HG02884 (cell line): Measurements from ENCODE around the gene HOXD12.

Experiments
- ATAC-seq: cut with Tn5 transposase; IDR thresholded peaks from one replicate; pipeline ENCODE4 v1.9.1; 2021; ENCODE audit warnings: mild to moderate bottlenecking, moderate library complexity; ENCODE audit not compliant: unreplicated experiment

The HOXD12 gene

GRCh38 chr2:176105078-176105729, 5.6 kb downstream of the HOXD12 start:
- ATAC-seq: no peak

- no peak for ATAC-seq
Measured at GRCh38 chr2:176105730-176106580, 6.4 kb downstream of the HOXD12 start.

- ATAC-seq: no peak
Measured at GRCh38 chr2:176106581-176107539, 7.3 kb downstream of the HOXD12 start, which contains the start of gene HOXD11. HOXD11 (plus strand) TSS chr2:176107280; CDS start chr2:176107356, 76 bp downstream.

GRCh38 chr2:176107731-176108181, 8.2 kb downstream of the HOXD12 start:
- no peak for ATAC-seq

GRCh38 chr2:176109192-176109901, 9.8 kb downstream of the HOXD12 start:
- ATAC-seq: no peak

GRCh38 chr2:176109946-176110345, 10.4 kb downstream of the HOXD12 start:
- ATAC-seq: no peak

GRCh38 chr2:176110415-176111308, 11.1 kb downstream of the HOXD12 start:
- ATAC-seq: no peak

GRCh38 chr2:176111309-176111663, 11.7 kb downstream of the HOXD12 start:
- no peak for ATAC-seq

- no peak for ATAC-seq
Measured at GRCh38 chr2:176111846-176112374, 12.3 kb downstream of the HOXD12 start.

- ATAC-seq: no peak
Measured at GRCh38 chr2:176112375-176113302, 13.0 kb downstream of the HOXD12 start.

- ATAC-seq: no peak
Measured at GRCh38 chr2:176114120-176114929, 14.7 kb downstream of the HOXD12 start.

GRCh38 chr2:176114930-176115625, 15.5 kb downstream of the HOXD12 start:
- ATAC-seq: no peak

GRCh38 chr2:176115883-176116813, 16.6 kb downstream of the HOXD12 start, which contains the start of gene HOXD10:
HOXD10 (plus strand) TSS chr2:176116778; CDS start chr2:176116834, 56 bp downstream.
- ATAC-seq: no peak

- no peak for ATAC-seq
Measured at GRCh38 chr2:176117162-176117822, 17.7 kb downstream of the HOXD12 start.

- no peak for ATAC-seq
Measured at GRCh38 chr2:176117823-176118371, 18.3 kb downstream of the HOXD12 start.
